ENCODE data around the gene HLA-DQB2. TPM values are rescaled to one million over a fixed set of nuclear protein-coding genes. Genes with fewer than 3 reads are reported as not detected.

The HLA-DQB2 gene
- total RNA-seq, 1 experiment from 2014 or later = not detected

DNA sequence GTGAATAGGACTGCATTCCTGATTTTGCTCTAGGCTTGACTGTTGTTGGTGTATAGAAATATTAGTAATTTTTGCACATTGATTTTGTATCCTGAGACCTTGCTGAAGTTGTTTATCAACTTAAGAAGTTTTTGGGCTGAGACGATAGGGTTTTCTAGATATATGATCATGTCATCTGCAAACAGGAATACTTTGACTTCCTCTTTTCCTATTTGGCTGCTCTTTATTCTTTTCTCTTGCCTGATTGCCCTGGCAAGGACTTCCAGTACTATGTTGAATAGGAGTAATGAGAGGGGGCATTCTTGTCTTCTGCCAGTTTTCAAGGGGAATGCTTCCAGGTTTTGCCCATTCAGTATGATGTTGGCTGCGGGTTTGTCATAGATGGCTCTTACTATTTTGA is 40.1 kb upstream of the HLA-DQB2 start:
- TF ChIP-seq, protein P1, sequence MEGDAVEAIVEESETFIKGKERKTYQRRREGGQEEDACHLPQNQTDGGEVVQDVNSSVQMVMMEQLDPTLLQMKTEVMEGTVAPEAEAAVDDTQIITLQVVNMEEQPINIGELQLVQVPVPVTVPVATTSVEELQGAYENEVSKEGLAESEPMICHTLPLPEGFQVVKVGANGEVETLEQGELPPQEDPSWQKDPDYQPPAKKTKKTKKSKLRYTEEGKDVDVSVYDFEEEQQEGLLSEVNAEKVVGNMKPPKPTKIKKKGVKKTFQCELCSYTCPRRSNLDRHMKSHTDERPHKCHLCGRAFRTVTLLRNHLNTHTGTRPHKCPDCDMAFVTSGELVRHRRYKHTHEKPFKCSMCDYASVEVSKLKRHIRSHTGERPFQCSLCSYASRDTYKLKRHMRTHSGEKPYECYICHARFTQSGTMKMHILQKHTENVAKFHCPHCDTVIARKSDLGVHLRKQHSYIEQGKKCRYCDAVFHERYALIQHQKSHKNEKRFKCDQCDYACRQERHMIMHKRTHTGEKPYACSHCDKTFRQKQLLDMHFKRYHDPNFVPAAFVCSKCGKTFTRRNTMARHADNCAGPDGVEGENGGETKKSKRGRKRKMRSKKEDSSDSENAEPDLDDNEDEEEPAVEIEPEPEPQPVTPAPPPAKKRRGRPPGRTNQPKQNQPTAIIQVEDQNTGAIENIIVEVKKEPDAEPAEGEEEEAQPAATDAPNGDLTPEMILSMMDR (IDR thresholded peaks at IDR 0.05; ENCODE audit: unreplicated experiment) = no peak
- H3K27me3 Mint-ChIP-seq (ENCODE audit: insufficient read depth, unreplicated experiment) = peaks cover 75% of the 10 kb centered on the region
- CTCF ChIA-PET = interaction anchor here (0.6 to 1.4 kb wide), 3 partner anchors 101 to 1226 kb away, joined by 3 to 6 read pairs (median 3); no protein-coding TSS in a partner anchor

DNA sequence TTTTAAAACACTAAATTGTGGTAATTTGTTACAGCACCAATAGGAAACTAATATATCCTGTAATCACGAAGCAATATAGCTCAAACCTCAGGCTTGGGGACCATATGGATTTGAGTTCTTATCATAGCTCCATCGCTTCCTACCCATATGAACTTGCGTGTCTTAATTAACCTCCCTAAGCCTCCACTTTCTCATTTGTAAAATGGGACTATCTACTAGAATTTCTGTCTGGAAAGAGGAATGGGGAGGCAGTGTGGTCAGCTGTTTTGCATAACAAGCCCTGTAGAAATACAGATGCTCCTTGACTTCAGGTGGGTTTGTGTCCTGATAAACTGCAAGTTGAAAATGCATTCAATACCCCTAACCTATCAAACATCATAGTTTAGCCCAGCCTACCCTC is 36.4 kb upstream of the HLA-DQB2 start:
- intact Hi-C loops (cut with micrococcal nuclease) = loop anchor here (5.0 kb wide), 1 partner anchor 97 kb away; no protein-coding TSS in a partner anchor
- CTCF ChIA-PET = interaction anchor here (0.6 to 4.3 kb wide), 9 partner anchors 13 to 554 kb away, joined by 3 to 22 read pairs (median 3); no protein-coding TSS in a partner anchor
- peaks cover 76% of the 10 kb centered on the region for H3K27me3 Mint-ChIP-seq (ENCODE audit: insufficient read depth, unreplicated experiment)
- H3K27ac Mint-ChIP-seq (ENCODE audit: low read depth, unreplicated experiment) = no peak overlapping the region
- H3K9me3 Mint-ChIP-seq (ENCODE audit: unreplicated experiment) = peaks cover 8% of the 10 kb centered on the region
- no TSS peak for BruUV-seq (replicated peaks)
- no peak overlapping the region for H3K4me3 Mint-ChIP-seq (ENCODE audit: unreplicated experiment)
- TF ChIP-seq, protein P1 (IDR thresholded peaks at IDR 0.05; ENCODE audit: unreplicated experiment) = no peak
- POLR2A ChIA-PET = interaction anchor here (0.5 to 1.1 kb wide), 3 partner anchors 20 to 612 kb away, joined by 3 to 4 read pairs (median 3); no protein-coding TSS in a partner anchor
- DNase-seq (ENCODE audit: unreplicated experiment) = no peak
- H3K4me1 Mint-ChIP-seq (ENCODE audit: insufficient read depth, unreplicated experiment) = peaks cover 12% of the 10 kb centered on the region
- no peaks in the 10 kb centered on the region for H3K36me3 Mint-ChIP-seq (ENCODE audit: insufficient read depth, unreplicated experiment)

More for the DNA sequence above, 40.1 kb upstream of the HLA-DQB2 start:
- no TSS peak for BruUV-seq (replicated peaks)
- H3K4me3 Mint-ChIP-seq (ENCODE audit: unreplicated experiment) = no peak overlapping the region
- H3K27ac Mint-ChIP-seq (ENCODE audit: low read depth, unreplicated experiment) = no peak overlapping the region
- POLR2A ChIA-PET = no interaction called here
- H3K36me3 Mint-ChIP-seq (ENCODE audit: insufficient read depth, unreplicated experiment) = no peaks in the 10 kb centered on the region
- H3K9me3 Mint-ChIP-seq (ENCODE audit: unreplicated experiment) = peaks cover 8% of the 10 kb centered on the region
- intact Hi-C loops (cut with micrococcal nuclease) = no loop called here
- no peaks in the 10 kb centered on the region for H3K4me1 Mint-ChIP-seq (ENCODE audit: insufficient read depth, unreplicated experiment)
- DNase-seq (ENCODE audit: unreplicated experiment) = no peak

DNA sequence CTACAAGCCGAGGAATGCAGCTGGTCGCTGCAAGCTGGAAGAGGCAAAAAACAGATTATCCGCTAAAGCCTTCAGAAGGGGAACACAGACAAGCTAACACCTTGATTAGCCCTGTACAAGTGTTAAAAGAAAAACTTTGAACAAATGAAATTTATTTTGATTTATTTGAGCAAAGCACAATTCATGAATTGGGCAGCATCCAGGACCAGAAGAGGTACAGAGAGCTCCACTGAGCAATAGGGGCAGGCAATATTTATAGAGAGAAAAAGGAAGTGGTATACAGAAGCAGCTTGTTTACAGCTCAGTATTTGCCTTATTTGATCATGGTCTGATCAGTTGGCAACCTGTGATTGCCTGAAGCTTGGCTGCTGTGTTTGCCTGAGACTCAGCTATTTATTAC is 35.8 kb upstream of the HLA-DQB2 start:
- ChIA-PET CTCF (interaction anchor here (0.6 to 4.3 kb wide), 9 partner anchors 12 to 681 kb away, joined by 3 to 22 read pairs (median 3); no protein-coding TSS in a partner anchor), POLR2A (interaction anchor here (0.5 to 1.1 kb wide), 3 partner anchors 20 to 612 kb away, joined by 3 to 4 read pairs (median 3); no protein-coding TSS in a partner anchor)
- no TSS peak for BruUV-seq (replicated peaks)
- no peak for DNase-seq (ENCODE audit: unreplicated experiment)
- Mint-ChIP-seq H3K9me3 (ENCODE audit: unreplicated experiment) (peaks cover 8% of the 10 kb centered on the region), H3K27me3 (ENCODE audit: insufficient read depth, unreplicated experiment) (peaks cover 76% of the 10 kb centered on the region), H3K27ac (ENCODE audit: low read depth, unreplicated experiment) (no peak overlapping the region), H3K4me3 (ENCODE audit: unreplicated experiment) (no peak overlapping the region), H3K4me1 (ENCODE audit: insufficient read depth, unreplicated experiment) (peaks cover 12% of the 10 kb centered on the region), H3K36me3 (ENCODE audit: insufficient read depth, unreplicated experiment) (no peaks in the 10 kb centered on the region)
- TF ChIP-seq, protein P1 (IDR thresholded peaks at IDR 0.05; ENCODE audit: unreplicated experiment) = no peak
- intact Hi-C loops (cut with micrococcal nuclease) = loop anchor here (5.0 kb wide), 1 partner anchor 97 kb away; no protein-coding TSS in a partner anchor

DNA sequence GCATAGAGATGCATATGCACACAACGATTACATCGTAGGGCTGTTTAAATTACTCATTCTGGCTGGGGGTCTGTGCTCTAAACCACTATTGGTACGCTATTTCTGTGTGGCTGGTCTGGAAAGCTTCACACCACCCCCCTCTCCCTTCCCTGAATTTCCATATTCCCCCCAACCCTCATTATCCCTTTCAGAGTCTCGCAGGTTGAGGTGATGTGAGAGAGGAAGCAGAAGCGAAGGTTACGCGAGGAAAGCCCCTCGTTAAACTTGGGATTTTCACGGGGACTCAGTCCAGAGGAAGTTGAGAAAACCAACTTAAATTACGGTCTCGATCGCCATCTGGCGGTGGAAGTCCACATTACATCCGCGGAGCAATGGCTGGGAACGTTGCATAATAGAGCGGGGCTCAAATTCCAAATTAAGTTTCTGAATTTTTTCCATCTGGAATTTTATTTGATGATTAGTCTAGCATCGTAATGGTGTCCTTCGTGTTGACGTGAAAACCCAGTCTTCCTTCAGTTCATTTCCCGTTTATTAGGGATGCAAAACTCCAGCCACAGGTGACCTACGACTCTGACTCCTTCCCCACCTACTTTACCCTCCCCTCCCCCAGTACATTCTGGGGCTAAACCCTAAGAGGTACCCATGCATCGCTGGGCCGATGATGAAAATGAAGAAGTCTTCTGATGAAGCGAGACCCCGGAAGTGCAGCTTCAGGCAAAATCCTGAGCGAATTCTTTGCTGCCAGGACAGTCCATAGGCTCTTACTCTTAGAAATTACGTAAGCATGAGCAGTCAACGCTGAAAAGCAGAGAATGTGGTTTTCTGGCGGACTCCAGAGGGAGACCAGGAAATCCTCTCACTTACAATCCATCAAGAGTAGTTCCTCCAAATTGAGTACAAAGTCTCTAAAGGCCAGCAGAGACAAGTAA is 33.8 kb upstream of the HLA-DQB2 start:
- Mint-ChIP-seq H3K9me3 (ENCODE audit: unreplicated experiment) (peaks cover 8% of the 10 kb centered on the region), H3K4me1 (ENCODE audit: insufficient read depth, unreplicated experiment) (peaks cover 12% of the 10 kb centered on the region), H3K36me3 (ENCODE audit: insufficient read depth, unreplicated experiment) (no peaks in the 10 kb centered on the region), H3K27me3 (ENCODE audit: insufficient read depth, unreplicated experiment) (peaks cover 76% of the 10 kb centered on the region), H3K4me3 (ENCODE audit: unreplicated experiment) (peak overlapping the region; percentile 62), H3K27ac (ENCODE audit: low read depth, unreplicated experiment) (no peak overlapping the region)
- CTCF ChIA-PET = interaction anchor here (0.6 to 4.3 kb wide), 17 partner anchors 10 to 399 kb away, joined by 3 to 22 read pairs (median 3); no protein-coding TSS in a partner anchor
- peak; percentile 66 for DNase-seq (ENCODE audit: unreplicated experiment)
- intact Hi-C loops (cut with micrococcal nuclease) = loop anchor here (1.0 to 5.0 kb wide), 2 partner anchors 71 to 95 kb away; no protein-coding TSS in a partner anchor
- TF ChIP-seq, protein P1 (IDR thresholded peaks at IDR 0.05; ENCODE audit: unreplicated experiment) = peak; percentile 84
- POLR2A ChIA-PET = interaction anchor here (1.0 kb wide), 1 partner anchor 12 kb away, joined by 4 read pairs; no protein-coding TSS in a partner anchor
- no TSS peak for BruUV-seq (replicated peaks)
